Effector memory CD4-positive, alpha-beta T cell (primary cell): Measurements from ENCODE around the gene ITGB7.

ENCODE experiments used
- DNase-seq, 3 donors: peaks; one replicate each; pipeline ENCODE4 v3.0.0-alpha.2; 2020
- H3K27ac ChIP-seq: 2 replicates; pipeline ENCODE4 v1.7.0; 2013; ENCODE audit warnings: mild to moderate bottlenecking, low read length, moderate library complexity; ENCODE audit not compliant: insufficient read depth, poor library complexity, severe bottlenecking
- H3K27me3 ChIP-seq: replicated peaks from 2 replicates; pipeline ENCODE4 v1.7.0; 2013; ENCODE audit warnings: mild to moderate bottlenecking, low read length; ENCODE audit not compliant: insufficient read depth, control insufficient read depth, poor library complexity, severe bottlenecking
- H3K36me3 ChIP-seq: 2 replicates; pipeline ENCODE4 v1.7.0; 2013; ENCODE audit warnings: mild to moderate bottlenecking, low read length, moderate library complexity; ENCODE audit not compliant: control insufficient read depth, insufficient read depth
- H3K4me1 ChIP-seq: 2 replicates; pipeline ENCODE4 v1.7.0; 2013; ENCODE audit warnings: low read length, mild to moderate bottlenecking; ENCODE audit not compliant: control insufficient read depth, insufficient read depth, poor library complexity, severe bottlenecking
- H3K4me3 ChIP-seq: 2 replicates; pipeline ENCODE4 v1.7.0; 2013; ENCODE audit warnings: low read length, low read depth, mild to moderate bottlenecking; ENCODE audit not compliant: insufficient read depth, poor library complexity, severe bottlenecking
- H3K9me3 ChIP-seq: 2 replicates; pipeline ENCODE4 v1.7.0; 2013; ENCODE audit warnings: mild to moderate bottlenecking, low read length, moderate library complexity; ENCODE audit not compliant: control insufficient read depth

ITGB7 gene

DNA sequence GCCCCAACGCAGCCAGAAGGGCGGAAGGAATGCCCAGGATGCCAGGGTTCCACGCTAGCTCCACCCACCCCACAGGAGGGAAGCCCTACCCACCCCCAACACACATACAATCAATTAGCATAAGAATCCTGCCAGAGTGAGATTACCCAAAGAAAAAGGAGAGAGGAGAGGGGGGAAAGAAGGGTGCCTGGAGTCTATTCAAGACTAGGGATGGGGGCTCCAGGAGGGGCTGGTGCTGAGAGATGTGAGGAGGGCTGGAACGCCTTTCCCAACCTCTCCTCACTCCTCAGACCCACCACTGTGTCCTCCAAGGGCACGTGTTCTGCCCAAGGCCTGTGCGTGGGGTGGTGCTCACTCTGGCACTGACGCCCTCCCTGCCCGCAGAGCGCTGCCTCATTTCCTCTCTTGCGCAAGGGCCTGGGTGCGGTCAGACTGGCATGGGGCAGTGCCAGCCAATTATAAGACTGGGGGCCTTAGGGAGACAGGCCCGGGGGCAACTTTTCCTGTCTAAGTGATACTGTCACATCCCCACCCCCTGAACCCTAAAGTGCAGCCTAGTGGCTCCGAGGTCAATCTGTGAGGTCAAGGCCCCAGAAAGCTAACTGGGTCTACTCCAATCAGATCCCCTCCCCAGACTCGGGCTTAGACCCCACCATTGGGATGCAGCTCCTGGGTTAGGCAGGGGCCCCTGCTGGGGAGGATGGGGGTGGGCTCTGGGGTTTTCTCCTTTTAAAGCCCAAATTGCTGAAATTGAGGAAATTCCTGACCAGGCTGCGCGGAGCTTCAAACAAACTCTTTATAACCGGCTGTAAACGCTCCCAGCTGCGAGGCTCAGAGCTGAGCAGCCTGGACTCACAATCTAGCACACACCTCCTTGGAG, 10.2 kb upstream of the ITGB7 start:
- Histone ChIP-seq H3K36me3 (peaks cover 33% of the 10 kb centered on the region), H3K4me3 (peak overlapping the region; percentile 78), H3K4me1 (peaks cover 40% of the 10 kb centered on the region), H3K9me3 (no peaks in the 10 kb centered on the region), H3K27me3 (no peaks in the 10 kb centered on the region), H3K27ac (peak overlapping the region; percentile 87)
- peak; percentile 28 to 51 (median 38) for DNase-seq

DNA sequence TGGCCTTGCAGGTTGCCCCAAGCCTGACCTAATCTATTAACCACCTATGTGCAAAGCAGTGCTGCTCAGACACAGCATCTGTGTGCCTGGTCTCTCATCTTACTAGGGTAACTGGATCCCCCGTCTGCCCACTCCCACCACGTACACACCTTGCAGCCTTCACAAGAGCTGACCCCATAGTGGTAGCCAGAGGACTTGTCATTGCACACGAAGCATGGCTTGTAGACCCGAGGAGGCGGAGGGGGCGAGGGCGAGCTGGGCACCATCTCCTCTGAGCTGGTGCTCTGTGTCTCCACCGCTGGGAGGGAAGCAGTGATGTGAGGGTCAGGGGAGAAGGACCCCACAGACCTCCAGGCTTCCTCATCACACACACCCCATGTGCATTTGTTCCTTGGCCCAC, 8.4 kb upstream of the ITGB7 start:
- Histone ChIP-seq H3K27me3 (no peaks in the 10 kb centered on the region), H3K27ac (peak overlapping the region; percentile 87), H3K4me1 (peaks cover 35% of the 10 kb centered on the region), H3K4me3 (no peak overlapping the region), H3K9me3 (no peaks in the 10 kb centered on the region), H3K36me3 (peaks cover 51% of the 10 kb centered on the region)
- DNase-seq = no peak

DNA sequence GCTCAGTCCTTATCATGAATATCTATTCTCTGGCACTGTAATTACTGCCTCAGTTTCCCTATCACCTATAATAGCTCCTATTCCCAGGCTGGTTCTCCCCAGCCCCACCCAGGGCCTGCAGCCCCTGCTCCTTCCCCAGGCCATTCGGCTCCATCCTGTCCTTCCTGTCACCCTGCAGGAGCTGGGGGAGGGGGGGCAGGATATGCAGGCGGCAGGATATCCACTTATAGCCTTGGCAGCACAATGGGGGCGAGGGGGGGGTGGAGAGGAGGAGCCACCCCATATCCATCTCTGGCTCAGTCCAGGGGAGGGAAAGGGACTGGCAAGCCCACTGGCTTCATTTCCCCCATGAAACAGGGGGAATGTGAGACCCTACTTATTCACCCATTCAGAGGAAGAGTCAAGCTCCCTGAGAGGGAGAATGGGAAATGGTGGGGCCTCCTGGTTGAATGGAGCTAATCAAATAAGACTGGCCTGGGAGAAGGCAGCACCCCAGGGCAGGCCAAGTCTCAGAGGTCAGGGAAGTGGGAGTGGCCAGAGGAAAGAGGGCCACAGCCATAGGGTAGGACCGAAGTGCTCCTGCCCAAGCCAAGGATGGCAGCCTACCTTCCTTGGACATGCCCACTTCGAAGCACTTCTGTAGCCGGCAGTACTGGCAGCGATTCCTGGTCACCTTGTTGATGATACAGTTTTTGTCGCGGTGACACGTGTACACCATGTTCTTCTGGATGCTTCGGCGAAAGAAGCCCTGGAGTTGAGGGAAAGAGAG, 7.8 kb upstream of the ITGB7 start:
- Histone ChIP-seq H3K36me3 (peaks cover 51% of the 10 kb centered on the region), H3K4me1 (peaks cover 35% of the 10 kb centered on the region), H3K27me3 (no peaks in the 10 kb centered on the region), H3K4me3 (no peak overlapping the region), H3K27ac (peak overlapping the region; percentile 30), H3K9me3 (no peaks in the 10 kb centered on the region)
- DNase-seq = no peak

DNA sequence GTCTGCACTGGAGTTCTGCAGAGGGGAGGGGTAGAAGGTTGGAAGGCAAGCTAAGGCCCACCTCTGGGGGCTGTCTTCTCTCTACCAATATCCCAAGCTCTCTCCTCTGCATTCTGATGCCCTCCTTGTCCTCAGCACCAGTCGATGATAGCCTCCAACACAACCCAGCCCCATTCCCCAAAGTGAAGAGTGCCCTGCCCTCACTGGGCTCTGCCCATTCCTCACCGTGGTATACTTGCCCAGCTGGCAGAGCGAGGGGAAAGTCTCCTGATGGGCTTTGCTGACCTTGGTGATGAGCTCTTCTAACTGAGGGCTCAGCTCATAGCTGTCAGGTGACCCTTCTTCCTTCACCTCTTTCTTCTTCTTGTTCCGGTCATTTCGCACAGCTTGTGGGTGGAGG, 7.2 kb upstream of the ITGB7 start:
- Histone ChIP-seq H3K27me3 (no peaks in the 10 kb centered on the region), H3K27ac (no peak overlapping the region), H3K9me3 (no peaks in the 10 kb centered on the region), H3K4me3 (no peak overlapping the region), H3K36me3 (peaks cover 51% of the 10 kb centered on the region), H3K4me1 (peaks cover 37% of the 10 kb centered on the region)
- no peak for DNase-seq

DNA sequence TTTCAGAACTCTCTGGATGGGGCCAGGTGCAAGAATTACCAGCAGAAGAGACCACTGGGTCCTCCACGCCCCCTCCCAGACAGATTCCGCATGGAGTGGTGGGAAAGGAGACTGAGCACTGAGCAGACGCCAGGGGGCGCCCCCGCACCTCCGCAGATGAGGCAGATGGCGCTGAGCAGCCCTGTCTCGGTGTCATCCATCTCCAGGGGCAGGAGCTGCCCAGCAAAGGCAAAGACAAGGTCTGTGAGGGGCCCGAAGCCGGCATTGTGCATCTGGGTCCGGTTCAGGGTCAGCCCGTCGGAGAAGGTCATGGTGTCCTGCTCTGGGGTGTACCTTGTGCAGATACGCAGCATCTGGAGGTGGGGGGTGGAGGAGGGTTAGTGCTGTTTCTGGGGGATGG, 6.3 kb upstream of the ITGB7 start:
- Histone ChIP-seq H3K4me3 (no peak overlapping the region), H3K36me3 (peaks cover 51% of the 10 kb centered on the region), H3K27ac (no peak overlapping the region), H3K27me3 (no peaks in the 10 kb centered on the region), H3K4me1 (peaks cover 45% of the 10 kb centered on the region), H3K9me3 (no peaks in the 10 kb centered on the region)
- DNase-seq = peak; percentile 66 to 74 (median 67)

- Histone ChIP-seq H3K9me3 (no peaks in the 10 kb centered on the region), H3K4me1 (peaks cover 45% of the 10 kb centered on the region), H3K27me3 (no peaks in the 10 kb centered on the region), H3K36me3 (peaks cover 51% of the 10 kb centered on the region), H3K27ac (no peak overlapping the region), H3K4me3 (no peak overlapping the region)
- no peak for DNase-seq
Measured at GRCh38 chr12:53212931-53213330, 5.9 kb upstream of the ITGB7 start.

GRCh38 chr12:53211476-53212381, 4.7 kb upstream of the ITGB7 start:
- Histone ChIP-seq H3K27ac (peak overlapping the region; percentile 39), H3K36me3 (peaks cover 51% of the 10 kb centered on the region), H3K4me1 (peaks cover 43% of the 10 kb centered on the region), H3K4me3 (no peak overlapping the region), H3K27me3 (no peaks in the 10 kb centered on the region), H3K9me3 (no peaks in the 10 kb centered on the region)
- no peak for DNase-seq

- Histone ChIP-seq H3K27me3 (no peaks in the 10 kb centered on the region), H3K4me3 (no peak overlapping the region), H3K36me3 (peaks cover 51% of the 10 kb centered on the region), H3K4me1 (peaks cover 43% of the 10 kb centered on the region), H3K9me3 (no peaks in the 10 kb centered on the region), H3K27ac (peak overlapping the region; percentile 39)
- no peak for DNase-seq
Measured at GRCh38 chr12:53210843-53211242, 3.8 kb upstream of the ITGB7 start.

- Histone ChIP-seq H3K36me3 (peaks cover 34% of the 10 kb centered on the region), H3K9me3 (no peaks in the 10 kb centered on the region), H3K27ac (peak overlapping the region; percentile 58), H3K4me3 (peak overlapping the region; percentile 37), H3K27me3 (no peaks in the 10 kb centered on the region), H3K4me1 (peaks cover 46% of the 10 kb centered on the region)
- no peak for DNase-seq
Measured at GRCh38 chr12:53208877-53209463, 1.9 kb upstream of the ITGB7 start.
